Astrocyte of the spinal cord (primary cell): ENCODE results near the gene IL18RAP.

Experiments used
- DNase-seq: peaks from one replicate; pipeline ENCODE4 v3.0.0; 2011; ENCODE audit warnings: low read depth, low spot score
- H3K4me3 ChIP-seq: 2 replicates; pipeline ENCODE4 v1.5.1; 2011; ENCODE audit warnings: low read depth, mild to moderate bottlenecking, low read length, moderate library complexity
- CTCF ChIP-seq: IDR thresholded peaks from 2 replicates; pipeline ENCODE4 v1.5.1; 2012; ENCODE audit warnings: low read depth, mild to moderate bottlenecking, low read length, inconsistent platforms
- in situ Hi-C: cut with HindIII; loops from 2 replicates; pipeline ENCODE4 v1.10.0; 2017; ENCODE audit warnings: low sequenced_read_pairs

The IL18RAP gene

GRCh38 chr2:102499558-102499957 lies 76.6 kb downstream of the IL18RAP start:
- TF ChIP-seq CTCF: no peak
- DNase-seq: no peak
- H3K4me3 ChIP-seq: no peak overlapping the region
- in situ Hi-C loops: no loop called here
